Epidermal melanocyte (primary cell): ENCODE results near the gene FAM171A2.
"Not testable (repeated sequence)": the region's sequence is repeated elsewhere in the genome, so short reads cannot be mapped to it uniquely, and the experiment has no call there.

Source experiments
- DNase-seq: peaks from one replicate; pipeline ENCODE4 v3.0.0; 2011; ENCODE audit warnings: low spot score; ENCODE audit not compliant: insufficient read length

Gene FAM171A2

DNA sequence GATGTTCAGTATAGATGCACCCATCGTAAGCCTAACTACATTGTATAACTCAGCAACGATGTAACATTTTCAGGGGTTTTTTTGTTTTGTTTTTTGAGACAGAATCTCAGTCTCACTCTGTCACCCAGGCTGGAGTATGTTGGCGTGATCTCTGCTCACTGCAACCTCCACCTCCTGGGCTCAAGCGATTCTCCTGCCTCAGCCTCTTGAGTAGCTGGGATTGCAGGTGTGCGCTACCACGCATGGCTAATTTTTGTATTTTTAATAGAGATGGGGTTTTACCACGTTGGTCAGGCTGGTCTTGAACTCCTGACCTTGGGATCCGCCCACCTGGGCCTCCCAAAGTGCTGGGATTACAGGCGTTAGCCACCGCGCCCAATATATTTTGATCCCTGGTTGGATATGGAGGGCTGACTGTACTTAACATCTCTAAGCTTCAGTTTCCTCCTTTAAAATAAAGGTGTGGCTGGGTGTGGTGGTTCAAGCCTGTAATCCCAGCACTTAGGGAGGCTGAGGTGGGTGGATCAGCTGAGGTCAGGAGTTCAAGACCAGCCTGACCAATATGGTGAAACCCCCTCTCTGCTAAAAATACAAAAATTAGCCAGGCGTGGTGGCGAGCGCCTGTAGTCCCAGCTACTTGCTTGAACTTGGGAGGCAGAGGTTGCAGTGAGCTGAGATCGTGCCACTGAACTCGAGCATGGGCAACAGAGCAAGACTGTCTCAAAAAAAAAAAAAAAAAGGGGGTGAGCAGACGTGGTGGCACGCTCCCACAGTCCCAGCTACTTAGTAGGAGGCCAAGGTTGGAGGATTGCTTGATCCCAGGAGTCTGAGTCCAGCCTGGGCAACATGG is 16.2 kb downstream of the FAM171A2 start:
- DNase-seq = not testable (repeated sequence)

GRCh38 chr17:44346064-44346844 is 17.4 kb downstream of the FAM171A2 start:
- DNase-seq = no peak

DNA sequence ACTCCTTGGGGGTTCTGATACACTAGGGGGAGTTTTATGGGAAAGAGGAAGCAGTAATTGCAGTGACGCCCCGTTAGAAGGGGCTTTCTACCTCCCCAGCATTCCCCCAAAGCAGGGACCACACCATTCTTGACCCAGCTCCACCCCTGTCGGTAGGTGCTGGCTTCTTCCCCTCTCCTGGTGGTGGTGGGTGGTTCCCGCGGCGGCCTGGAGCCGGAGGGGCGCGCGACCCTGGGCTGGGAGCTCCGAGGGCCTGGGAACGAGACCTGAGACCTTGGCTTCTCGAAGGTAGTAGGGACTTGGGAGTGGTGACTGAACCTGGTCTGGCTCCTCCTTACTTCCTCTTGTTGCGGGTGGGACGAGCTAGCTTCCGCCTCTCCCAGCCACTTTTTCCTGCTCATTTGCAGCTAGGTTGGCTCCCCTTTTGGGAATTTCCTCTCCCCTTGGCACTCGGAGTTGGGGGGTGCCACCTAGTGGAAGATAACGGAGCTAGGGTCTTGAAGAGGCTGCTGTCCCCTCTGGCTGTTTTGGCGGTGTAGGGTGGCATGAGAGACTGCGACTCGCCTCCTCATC is 18.1 kb downstream of the FAM171A2 start:
- no peak for DNase-seq

DNA sequence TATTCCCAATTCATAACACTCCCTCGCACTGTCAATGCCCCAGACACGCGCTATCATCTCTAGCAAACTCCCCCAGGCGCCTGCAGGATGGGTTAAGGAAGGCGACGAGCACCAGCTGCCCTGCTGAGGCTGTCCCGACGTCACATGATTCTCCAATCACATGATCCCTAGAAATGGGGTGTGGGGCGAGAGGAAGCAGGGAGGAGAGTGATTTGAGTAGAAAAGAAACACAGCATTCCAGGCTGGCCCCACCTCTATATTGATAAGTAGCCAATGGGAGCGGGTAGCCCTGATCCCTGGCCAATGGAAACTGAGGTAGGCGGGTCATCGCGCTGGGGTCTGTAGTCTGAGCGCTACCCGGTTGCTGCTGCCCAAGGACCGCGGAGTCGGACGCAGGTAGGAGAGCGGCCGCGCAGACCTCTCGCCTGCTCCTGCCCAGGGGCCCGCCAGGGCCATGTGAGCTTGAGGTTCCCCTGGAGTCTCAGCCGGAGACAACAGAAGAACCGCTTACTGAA is 18.7 kb downstream of the FAM171A2 start, which contains the start of gene GRN:
Gene GRN, plus strand, starts transcription at position 364 of the 515 bp plus-strand sequence. CDS start 3,863 bp downstream, outside the sequence.
- DNase-seq = peak; percentile 100

- DNase-seq = no peak
These were observed 20.0 kb downstream of the FAM171A2 start for GRCh38 chr17:44343510-44344209.

GRCh38 chr17:44340553-44340952 is 23.1 kb downstream of the FAM171A2 start:
- not testable (repeated sequence) for DNase-seq

DNA sequence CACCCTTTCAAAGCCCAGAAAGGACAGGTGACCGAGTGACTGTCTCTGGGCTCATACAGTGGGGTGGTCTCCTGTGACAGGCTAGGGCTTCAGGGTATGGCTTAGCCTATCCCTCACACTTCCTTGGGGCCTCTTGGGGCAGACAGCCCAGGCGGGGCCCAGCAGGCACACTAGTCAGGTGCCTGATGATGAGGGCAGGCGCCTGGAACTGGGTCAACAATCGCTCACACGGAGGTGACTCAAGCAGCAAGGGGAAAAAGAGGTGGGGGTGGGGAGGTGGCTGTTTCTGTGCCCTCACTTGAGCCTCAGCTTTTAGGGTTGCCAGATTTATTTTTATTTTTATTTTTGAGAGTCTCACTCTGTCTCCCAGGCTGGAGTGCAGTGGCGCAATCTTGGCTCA is 25.0 kb downstream of the FAM171A2 start:
- no peak for DNase-seq

- DNase-seq = no peak
These were observed 27.7 kb downstream of the FAM171A2 start for GRCh38 chr17:44335968-44336367.

- DNase-seq = no peak
These were observed 28.1 kb downstream of the FAM171A2 start for GRCh38 chr17:44335564-44335963.

- no peak for DNase-seq
These were observed 28.9 kb downstream of the FAM171A2 start for GRCh38 chr17:44334727-44335126.

- DNase-seq = no peak
These were observed 29.3 kb downstream of the FAM171A2 start for GRCh38 chr17:44334315-44334714.

DNA sequence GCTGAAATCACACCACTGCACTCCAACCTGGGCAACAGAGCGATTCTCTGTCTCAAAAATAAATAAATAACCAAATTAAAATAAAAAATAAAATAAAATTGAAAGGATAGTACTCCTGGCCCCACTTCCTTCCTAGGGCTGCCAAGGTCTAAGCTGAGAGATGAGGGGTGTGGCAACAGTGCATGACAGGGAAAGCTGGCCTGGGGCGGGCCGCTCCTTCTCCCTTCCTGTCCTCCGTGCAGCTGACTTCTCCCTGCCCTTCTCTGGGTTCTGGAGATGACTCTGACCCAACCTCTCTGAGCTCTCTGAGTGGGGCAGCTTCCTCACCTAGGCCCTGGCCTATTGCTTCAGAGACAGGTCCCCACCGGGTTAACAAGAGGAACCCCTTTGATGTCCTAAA is 30.3 kb downstream of the FAM171A2 start:
- DNase-seq = no peak

DNA sequence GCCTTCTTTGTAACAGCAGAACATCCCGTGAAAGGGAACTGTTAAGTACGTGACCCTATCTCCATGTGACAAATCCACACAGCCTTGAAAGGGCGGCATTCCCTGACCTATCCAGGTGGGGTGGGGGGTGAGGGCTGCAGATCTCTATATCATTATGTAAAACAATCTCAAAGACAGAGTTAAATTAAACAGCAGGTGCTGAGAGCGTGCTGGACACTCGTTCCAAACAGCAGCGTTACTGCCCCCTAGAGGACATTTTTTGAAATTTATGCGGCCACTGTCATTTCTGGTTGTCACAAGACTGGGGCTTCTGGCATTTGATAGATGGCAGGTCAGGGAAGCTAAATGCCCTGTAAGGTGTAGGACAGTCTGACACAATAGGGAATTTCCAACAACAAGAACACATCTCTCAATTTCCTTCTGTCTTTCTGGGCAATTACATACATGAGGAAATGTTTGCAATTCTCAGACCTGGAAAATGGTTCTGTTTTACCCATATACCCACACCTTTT is 32.3 kb downstream of the FAM171A2 start:
- peak; percentile 77 for DNase-seq

GRCh38 chr17:44330263-44330662 is 33.4 kb downstream of the FAM171A2 start:
- DNase-seq = not testable (repeated sequence)

DNA sequence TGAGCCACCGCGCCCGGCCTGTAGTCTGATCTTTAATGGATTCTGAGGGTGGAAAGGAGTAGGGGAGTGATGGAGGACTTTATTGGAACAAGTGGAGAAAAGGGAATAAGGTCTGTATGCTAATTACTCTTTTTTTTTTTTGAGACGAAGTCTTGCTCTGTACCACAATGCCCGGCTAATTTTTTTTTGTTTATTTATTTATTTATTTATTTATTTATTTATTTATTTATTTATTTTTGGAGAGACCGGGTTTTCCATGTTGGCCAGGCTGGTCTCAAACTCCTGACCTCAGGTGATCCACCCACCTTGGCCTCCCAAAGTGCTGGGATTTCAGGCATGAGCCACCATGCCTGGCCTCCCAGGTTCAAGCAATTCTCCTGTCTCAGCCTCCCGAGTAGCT is 34.1 kb downstream of the FAM171A2 start:
- DNase-seq = not testable (repeated sequence)

- no peak for DNase-seq
These were observed 35.8 kb downstream of the FAM171A2 start for GRCh38 chr17:44327715-44328449.

- peak; percentile 96 for DNase-seq
These were observed 36.7 kb downstream of the FAM171A2 start for GRCh38 chr17:44326861-44327444.

DNA sequence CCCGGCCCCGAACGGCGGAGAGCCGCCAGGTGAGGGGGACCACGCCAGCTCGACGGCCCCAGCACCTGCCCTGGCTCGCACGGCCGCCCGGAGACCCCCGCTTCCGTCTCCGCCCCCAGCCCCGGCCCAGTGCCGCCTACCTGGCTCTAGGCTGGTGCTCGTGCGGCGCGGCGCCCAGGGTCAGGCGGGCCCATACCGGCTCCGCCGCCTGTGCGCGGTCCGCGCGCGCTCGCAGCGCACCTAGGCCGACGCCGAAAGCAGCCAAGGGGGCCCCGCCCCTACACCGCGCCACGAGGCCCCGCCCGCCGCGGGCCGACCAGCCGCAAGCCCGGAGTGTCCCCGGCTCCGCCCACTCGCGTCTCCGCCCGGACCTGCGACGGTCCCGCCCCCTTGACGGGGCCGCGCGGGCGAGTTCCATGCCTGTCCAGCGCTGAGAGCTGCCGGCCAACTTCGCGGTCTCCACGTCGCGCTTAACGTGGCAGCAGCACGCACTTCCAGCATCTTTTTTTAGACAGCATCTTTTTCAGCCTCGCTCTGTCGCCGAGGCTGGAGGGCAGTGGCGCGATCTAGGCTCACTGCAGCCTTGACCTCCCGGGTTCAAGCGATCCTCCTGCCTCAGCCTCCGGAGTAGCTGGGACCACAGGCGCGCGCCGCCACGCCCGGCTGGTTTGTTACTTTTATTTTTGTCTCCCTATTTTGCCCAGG is 38.9 kb downstream of the FAM171A2 start, which contains the start of gene SLC25A39:
Gene SLC25A39, minus strand, starts transcription at position 253 of the 705 bp plus-strand sequence. CDS start 1,261 bp downstream, outside the sequence.
- DNase-seq = peak; percentile 53

DNA sequence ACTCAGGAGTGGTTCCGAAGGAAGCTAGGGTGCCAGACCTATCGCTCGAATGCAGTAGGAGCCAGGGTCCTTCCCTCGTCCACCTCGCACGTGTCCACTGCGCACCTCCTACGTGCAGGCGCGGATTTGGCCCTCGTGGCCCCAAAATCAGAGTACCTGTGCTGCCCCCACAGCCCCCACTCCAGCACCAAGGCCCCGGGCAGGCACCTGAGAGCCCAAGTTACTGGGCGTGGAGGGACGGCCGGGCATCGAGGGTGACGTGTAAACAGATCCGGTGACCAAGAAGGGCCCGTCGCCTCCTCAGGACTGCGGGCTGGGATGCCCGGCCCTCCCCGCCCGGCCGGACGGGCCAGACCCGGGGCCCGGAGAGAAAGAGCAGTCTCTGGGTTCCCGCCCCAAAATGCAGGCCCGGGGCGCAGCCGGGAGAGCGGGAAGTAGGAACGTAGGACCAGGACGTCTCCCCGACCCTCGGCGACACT is 39.5 kb downstream of the FAM171A2 start:
- no peak for DNase-seq
